Smooth muscle cell (in vitro differentiated cells): ENCODE measurements around the gene KRT6C. TPM values are rescaled to one million over a fixed set of nuclear protein-coding genes. Genes with fewer than 3 reads are reported as not detected.

Experiments used
- DNase-seq: peaks from one replicate; lab custom pipeline; 2025; ENCODE audit not compliant: unreplicated experiment; lab: John Stamatoyannopoulos, UW
- H2AFZ ChIP-seq: fragments of 200-600 bp; sonication (generic); 2 replicates; pipeline ENCODE4 v1.6.0; 2016; ENCODE audit warnings: antibody characterized with exemption, low read depth, mild to moderate bottlenecking
- H3F3A ChIP-seq: fragments of 200-600 bp; sonication (generic); 2 replicates; pipeline ENCODE4 v1.6.0; 2017; ENCODE audit warnings: antibody characterized with exemption, low read depth
- H3K27ac ChIP-seq: fragments of 200-600 bp; sonication (generic); 2 replicates; pipeline ENCODE4 v1.5.1; 2016; ENCODE audit warnings: low read depth, mild to moderate bottlenecking
- H3K27me3 ChIP-seq: fragments of 200-600 bp; sonication (generic); 2 replicates; pipeline ENCODE4 v1.6.1; 2016; ENCODE audit warnings: low read depth, mild to moderate bottlenecking
- H3K36me3 ChIP-seq: fragments of 200-600 bp; sonication (generic); 2 replicates; pipeline ENCODE4 v1.5.1; 2016; ENCODE audit warnings: low read depth
- H3K4me1 ChIP-seq: fragments of 200-600 bp; sonication (generic); 2 replicates; pipeline ENCODE4 v1.5.1; 2016; ENCODE audit warnings: low read depth
- H3K4me2 ChIP-seq: fragments of 200-600 bp; sonication (generic); 2 replicates; pipeline ENCODE4 v1.6.0; 2016; ENCODE audit warnings: mild to moderate bottlenecking
- H3K4me3 ChIP-seq: fragments of 200-600 bp; sonication (generic); 2 replicates; pipeline ENCODE4 v1.5.1; 2016; ENCODE audit warnings: mild to moderate bottlenecking
- H3K79me2 ChIP-seq: fragments of 200-600 bp; sonication (generic); 2 replicates; pipeline ENCODE4 v1.6.0; 2016; ENCODE audit warnings: low read depth, mild to moderate bottlenecking
- H3K9ac ChIP-seq: fragments of 200-600 bp; sonication (generic); 2 replicates; pipeline ENCODE4 v1.6.0; 2016; ENCODE audit warnings: low read depth
- H3K9me3 ChIP-seq: fragments of 200-600 bp; sonication (generic); replicated peaks from 2 replicates; pipeline ENCODE4 v1.5.1; 2016; ENCODE audit warnings: low read depth
- H4K20me1 ChIP-seq: fragments of 200-600 bp; sonication (generic); 2 replicates; pipeline ENCODE4 v1.6.0; 2016; ENCODE audit warnings: low read depth
- WGBS: methylation state at CpG from one replicate; pipeline ENCODE4 v1.1.7; 2016; ENCODE audit warnings: low lambda C conversion rate; 5-methylcytosine and 5-hydroxymethylcytosine counted together
- polyA plus RNA-seq: library from polyadenylated mRNA; unstranded; fragments of >200 nt; fragmentation: Nextera tagmentation; extraction: Ambion mirVana; gene quantifications from 2 replicates; pipeline ENCODE4 v1.2.1, GENCODE V29; 2016
- total RNA-seq: library from RNA; depleted of rRNA; stranded (reverse); fragments of >200 nt; gene quantifications from 2 replicates; pipeline ENCODE4 v1.2.3, GENCODE V29; 2014
- TF ChIP-seq, protein P1 (sequence below): fragments of 200-600 bp; sonication (generic); IDR thresholded peaks from 2 replicates; pipeline ENCODE4 v1.5.1; 2017; ENCODE audit warnings: borderline replicate concordance, mild to moderate bottlenecking, antibody characterized with exemption; ENCODE audit not compliant: insufficient read depth, poor library complexity, severe bottlenecking

Gene KRT6C
- total and polyA plus RNA-seq, 2 experiments from 2014 or later, result 22.0 to 32.6 TPM

DNA sequence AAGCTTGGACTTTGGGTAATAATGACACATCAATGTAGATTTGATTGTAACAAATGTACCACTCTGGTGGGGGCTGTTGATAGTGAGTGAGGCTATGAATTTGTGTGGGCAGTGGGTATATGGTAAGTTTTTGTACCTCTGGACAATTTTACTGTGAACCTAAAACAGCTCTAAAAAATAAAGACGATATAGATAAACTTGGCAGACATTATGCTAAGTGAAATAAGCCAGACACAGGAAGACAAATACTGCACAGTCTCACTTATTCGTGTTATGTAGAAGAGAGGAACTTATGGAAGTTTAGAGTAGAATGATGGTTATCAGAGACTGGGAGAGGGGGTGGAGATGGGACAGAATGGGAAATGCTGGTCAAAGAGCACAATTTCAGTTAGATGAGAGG lies 8.7 kb downstream of the KRT6C start:
- no peak for DNase-seq
- no peak overlapping the region for H3K4me2 ChIP-seq
- H3K79me2 ChIP-seq, result no peaks in the 10 kb centered on the region
- peaks cover under 1% of the 10 kb centered on the region for H3K27me3 ChIP-seq
- TF ChIP-seq, protein P1, sequence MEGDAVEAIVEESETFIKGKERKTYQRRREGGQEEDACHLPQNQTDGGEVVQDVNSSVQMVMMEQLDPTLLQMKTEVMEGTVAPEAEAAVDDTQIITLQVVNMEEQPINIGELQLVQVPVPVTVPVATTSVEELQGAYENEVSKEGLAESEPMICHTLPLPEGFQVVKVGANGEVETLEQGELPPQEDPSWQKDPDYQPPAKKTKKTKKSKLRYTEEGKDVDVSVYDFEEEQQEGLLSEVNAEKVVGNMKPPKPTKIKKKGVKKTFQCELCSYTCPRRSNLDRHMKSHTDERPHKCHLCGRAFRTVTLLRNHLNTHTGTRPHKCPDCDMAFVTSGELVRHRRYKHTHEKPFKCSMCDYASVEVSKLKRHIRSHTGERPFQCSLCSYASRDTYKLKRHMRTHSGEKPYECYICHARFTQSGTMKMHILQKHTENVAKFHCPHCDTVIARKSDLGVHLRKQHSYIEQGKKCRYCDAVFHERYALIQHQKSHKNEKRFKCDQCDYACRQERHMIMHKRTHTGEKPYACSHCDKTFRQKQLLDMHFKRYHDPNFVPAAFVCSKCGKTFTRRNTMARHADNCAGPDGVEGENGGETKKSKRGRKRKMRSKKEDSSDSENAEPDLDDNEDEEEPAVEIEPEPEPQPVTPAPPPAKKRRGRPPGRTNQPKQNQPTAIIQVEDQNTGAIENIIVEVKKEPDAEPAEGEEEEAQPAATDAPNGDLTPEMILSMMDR, result no peak
- H3K4me3 ChIP-seq, result no peak overlapping the region
- no peak overlapping the region for H3K9ac ChIP-seq
- no peaks in the 10 kb centered on the region for H4K20me1 ChIP-seq
- no peaks in the 10 kb centered on the region for H3F3A ChIP-seq
- H3K27ac ChIP-seq, result no peak overlapping the region
- H2AFZ ChIP-seq, result no peak overlapping the region
- no peaks in the 10 kb centered on the region for H3K36me3 ChIP-seq
- H3K4me1 ChIP-seq, result no peaks in the 10 kb centered on the region
- 24% methylated on average over 2 of the region's 2 CpGs for WGBS
- H3K9me3 ChIP-seq, result no peaks in the 10 kb centered on the region

DNA sequence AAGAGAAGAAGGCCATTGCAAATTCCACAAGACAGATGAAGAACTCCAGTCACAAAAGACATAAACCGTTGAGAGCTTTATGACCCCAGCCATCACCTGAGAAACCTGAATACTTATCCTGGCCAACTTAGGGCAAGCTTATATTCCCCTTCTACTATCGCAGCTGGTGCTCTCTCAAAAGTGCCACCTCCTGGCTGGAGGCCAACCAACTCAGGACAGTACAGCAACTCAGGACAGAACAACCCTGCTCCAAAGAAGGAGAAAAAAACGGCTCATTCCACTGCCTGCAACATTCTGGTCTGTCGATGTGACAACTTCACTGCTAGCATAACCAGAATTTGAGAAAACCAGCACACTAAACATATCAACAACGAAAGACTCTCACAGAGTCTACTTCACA lies 11.9 kb downstream of the KRT6C start:
- no peaks in the 10 kb centered on the region for H3K4me1 ChIP-seq
- H3K9me3 ChIP-seq, result no peaks in the 10 kb centered on the region
- H3K27me3 ChIP-seq, result no peaks in the 10 kb centered on the region
- H3K36me3 ChIP-seq, result no peaks in the 10 kb centered on the region
- no peak for DNase-seq
- 72% methylated on average over 5 of the region's 5 CpGs for WGBS
- H3K27ac ChIP-seq, result no peak overlapping the region
- no peaks in the 10 kb centered on the region for H3F3A ChIP-seq
- no peaks in the 10 kb centered on the region for H3K79me2 ChIP-seq
- no peak overlapping the region for H3K9ac ChIP-seq
- TF ChIP-seq, protein P1, result no peak
- H3K4me2 ChIP-seq, result no peak overlapping the region
- no peaks in the 10 kb centered on the region for H4K20me1 ChIP-seq
- no peak overlapping the region for H3K4me3 ChIP-seq
- H2AFZ ChIP-seq, result no peak overlapping the region

DNA sequence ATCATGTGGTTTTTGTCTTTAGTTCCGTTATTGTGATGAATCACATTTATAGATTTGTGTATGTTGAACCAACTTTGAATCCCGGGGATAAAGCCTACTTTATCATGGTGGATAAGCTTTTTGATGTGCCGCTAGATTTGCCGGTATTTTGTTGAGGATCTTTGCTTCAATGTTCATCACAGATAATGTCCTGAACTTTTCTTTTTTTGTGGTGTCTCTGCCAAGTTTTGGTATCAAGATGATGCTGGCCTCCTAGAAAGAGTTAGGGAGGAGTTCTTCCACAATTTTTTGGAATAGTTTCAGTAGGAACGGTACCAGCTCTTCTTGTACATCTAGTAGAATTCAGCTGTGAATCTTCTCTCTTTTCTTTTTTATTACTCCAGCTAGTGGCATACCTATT lies 14.7 kb downstream of the KRT6C start:
- WGBS, result 89% methylated on average over 5 of the region's 5 CpGs
- Histone ChIP-seq H3K27me3 (no peaks in the 10 kb centered on the region), H3K9me3 (no peaks in the 10 kb centered on the region), H3K27ac (no peak overlapping the region), H4K20me1 (no peaks in the 10 kb centered on the region), H3K79me2 (no peaks in the 10 kb centered on the region), H2AFZ (no peak overlapping the region), H3K36me3 (no peaks in the 10 kb centered on the region), H3K4me2 (no peak overlapping the region), H3K9ac (no peak overlapping the region), H3F3A (no peaks in the 10 kb centered on the region), H3K4me1 (peaks cover 8% of the 10 kb centered on the region), H3K4me3 (no peak overlapping the region)
- DNase-seq, result no peak
- TF ChIP-seq, protein P1, result no peak

DNA sequence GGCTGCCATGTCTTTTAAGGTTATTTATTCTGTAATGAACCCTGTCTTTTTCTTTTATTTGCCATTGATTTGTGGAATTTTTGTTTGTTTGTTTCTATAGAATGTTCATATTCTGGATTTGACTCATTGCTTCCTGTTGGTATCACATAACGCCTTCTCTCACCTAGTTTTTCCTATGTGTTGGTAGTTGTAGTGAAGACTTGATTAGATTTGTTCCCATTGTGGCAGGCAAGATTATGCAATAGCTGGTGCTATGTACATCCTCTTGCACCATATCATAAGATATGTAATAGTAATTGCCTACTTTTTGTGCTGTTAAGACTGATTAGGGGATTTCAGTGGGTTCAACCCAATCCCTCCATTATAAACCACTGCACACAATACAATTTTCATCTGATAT lies 17.8 kb downstream of the KRT6C start:
- no peaks in the 10 kb centered on the region for H3K36me3 ChIP-seq
- no peak overlapping the region for H3K4me3 ChIP-seq
- TF ChIP-seq, protein P1, result no peak
- H3K27me3 ChIP-seq, result no peaks in the 10 kb centered on the region
- no peak overlapping the region for H3K9ac ChIP-seq
- H2AFZ ChIP-seq, result no peak overlapping the region
- H3F3A ChIP-seq, result no peaks in the 10 kb centered on the region
- no peak overlapping the region for H3K4me2 ChIP-seq
- H3K4me1 ChIP-seq, result peaks cover 8% of the 10 kb centered on the region
- no peaks in the 10 kb centered on the region for H3K79me2 ChIP-seq
- H3K27ac ChIP-seq, result no peak overlapping the region
- DNase-seq, result no peak
- no peaks in the 10 kb centered on the region for H3K9me3 ChIP-seq
- 83% methylated on average over 1 of the region's 1 CpG for WGBS
- no peaks in the 10 kb centered on the region for H4K20me1 ChIP-seq
